Esophagus (tissue), 2 donors: ENCODE measurements around the gene ELL3. TPM values are rescaled to one million over a fixed set of nuclear protein-coding genes. Genes with fewer than 3 reads are reported as not detected.
"Not testable (repeated sequence)": the region's sequence is repeated elsewhere in the genome, so short reads cannot be mapped to it uniquely, and the experiment has no call there.

Source experiments
- H3K27ac ChIP-seq, 2 donors: one replicate each; pipeline ENCODE4 v1.5.1; 2013; ENCODE audit warnings: low read depth in 2 of 2, mild to moderate bottlenecking in 2 of 2, inconsistent platforms in 1 of 2, low read length in 1 of 2, moderate library complexity in 1 of 2
- H3K27me3 ChIP-seq, 2 donors: one replicate each; pipeline ENCODE4 v1.6.1; 2013; ENCODE audit warnings: low read length in 2 of 2, control low read depth in 1 of 2, mild to moderate bottlenecking in 1 of 2; ENCODE audit not compliant: insufficient read depth in 2 of 2, control insufficient read depth in 1 of 2
- H3K36me3 ChIP-seq, 2 donors: one replicate each; pipeline ENCODE4 v1.6.1; 2013; ENCODE audit warnings: low read length in 1 of 2; ENCODE audit not compliant: control insufficient read depth in 2 of 2, insufficient read depth in 2 of 2
- H3K4me1 ChIP-seq, 2 donors: one replicate each; pipeline ENCODE4 v1.6.1; 2013; ENCODE audit warnings: low read length in 1 of 2; ENCODE audit not compliant: control insufficient read depth in 2 of 2, insufficient read depth in 2 of 2
- H3K4me3 ChIP-seq, 2 donors: one replicate each; pipeline ENCODE4 v1.5.1; 2013; ENCODE audit warnings: low read length in 2 of 2, mild to moderate bottlenecking in 2 of 2, low read depth in 1 of 2, moderate library complexity in 1 of 2
- H3K9me3 ChIP-seq, 2 donors: one replicate each; pipeline ENCODE4 v1.6.1; 2013; ENCODE audit warnings: mild to moderate bottlenecking in 2 of 2, low read depth in 1 of 2, low read length in 1 of 2, moderate library complexity in 1 of 2; ENCODE audit not compliant: control insufficient read depth in 2 of 2, insufficient read depth in 1 of 2
- WGBS, 2 donors: extraction: QIAGEN DNeasy Blood & Tissue Kit; methylation state at CpG; one replicate each; pipeline ENCODE4 v1.1.7; 2013; 5-methylcytosine and 5-hydroxymethylcytosine counted together
- polyA plus RNA-seq, 2 donors: library from polyadenylated mRNA; stranded (reverse); fragments of 200-250 nt; gene quantifications; one replicate each; pipeline ENCODE4 v1.2.3, GENCODE V29; 2013
- donor health status: healthy with polysubstance abuse.
- donor health status: Bipolar disorder and iron deficiency.

Gene ELL3
- polyA plus RNA-seq, 2 donors, result 14.5 to 15.5 TPM

DNA sequence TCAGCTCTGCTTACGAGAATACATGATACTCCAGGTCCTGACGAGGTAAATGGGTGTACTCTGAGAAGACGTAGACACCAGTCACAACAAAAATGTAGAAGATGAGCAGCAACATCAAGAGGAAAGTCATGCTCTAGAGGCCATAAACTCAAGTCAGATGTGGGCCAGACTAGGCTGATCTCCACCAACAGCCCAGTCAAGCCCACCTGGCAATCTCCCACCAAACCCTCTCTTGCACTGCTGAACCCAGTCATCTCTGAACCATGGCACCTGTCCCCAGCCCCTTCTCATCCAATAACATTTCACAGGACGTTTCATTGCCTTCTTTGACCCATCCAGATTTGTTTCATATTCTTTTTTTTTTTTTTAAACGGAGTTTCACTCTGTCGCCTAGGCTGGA lies 41.4 kb downstream of the ELL3 start:
- Histone ChIP-seq H3K9me3 (no peaks in the 10 kb centered on the region), H3K27me3 (no peaks in the 10 kb centered on the region), H3K36me3 (no peaks in the 10 kb centered on the region), H3K4me3 (no peak overlapping the region), H3K4me1 (no peaks in the 10 kb centered on the region), H3K27ac (no peak overlapping the region)
- 82 to 85% methylated on average over 6 of the region's 6 CpGs for WGBS, 2 donors

DNA sequence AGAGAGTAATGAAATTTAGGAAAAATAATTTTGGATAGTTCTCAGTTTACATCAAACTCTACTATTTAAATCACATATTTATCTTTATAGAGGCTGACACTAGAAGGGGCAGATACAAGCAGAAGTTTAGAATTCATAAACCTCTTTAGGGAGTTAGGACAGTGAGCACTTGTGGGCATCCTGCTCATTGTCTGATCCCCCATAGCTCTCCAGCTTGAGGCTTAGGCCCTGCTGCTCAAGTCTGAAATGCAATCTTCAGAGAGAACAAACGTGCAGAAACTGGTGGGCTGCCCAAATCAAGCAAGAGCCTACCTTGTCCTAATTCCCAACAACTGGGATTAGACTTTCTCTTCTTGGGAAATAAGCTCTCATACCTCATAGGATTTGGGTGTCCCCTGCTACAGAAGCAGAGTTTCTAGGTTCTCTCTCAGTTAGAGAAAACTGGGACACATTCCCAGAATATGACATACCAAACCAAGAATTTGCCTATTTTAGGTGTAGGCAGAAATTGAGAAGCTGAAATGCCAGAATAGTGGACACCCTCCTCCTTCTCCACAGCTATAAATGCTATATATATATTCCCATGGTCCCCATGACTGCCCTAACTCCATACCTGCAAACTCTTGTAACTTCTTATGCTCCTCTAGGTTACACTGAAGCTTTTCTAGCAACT lies 48.6 kb downstream of the ELL3 start:
- not testable (repeated sequence) for H3K27ac ChIP-seq, H3K27me3 ChIP-seq, H3K36me3 ChIP-seq, H3K4me3 ChIP-seq, H3K9me3 ChIP-seq, H3K4me1 ChIP-seq
- WGBS, 2 donors, result 46 to 71% methylated on average over 1 of the region's 1 CpG

DNA sequence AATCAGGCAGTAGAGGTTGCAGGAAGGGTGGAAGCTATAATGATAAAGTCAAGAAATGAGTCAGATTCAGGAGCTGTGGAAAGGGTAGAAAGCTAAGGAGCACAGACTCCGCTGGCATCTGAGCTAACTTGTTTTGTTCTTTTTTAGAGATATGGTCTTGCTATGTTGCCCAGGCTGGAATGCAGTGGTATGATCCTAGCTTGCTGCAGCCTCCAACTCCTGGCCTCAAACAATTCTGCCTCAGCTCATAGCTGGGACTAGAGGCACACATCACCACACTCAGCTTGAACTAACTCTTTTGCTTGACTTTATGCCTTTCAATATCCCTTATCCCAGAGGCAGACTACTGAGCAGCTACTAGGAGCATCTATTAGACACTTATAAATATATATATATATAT lies 50.5 kb downstream of the ELL3 start:
- H3K4me3 ChIP-seq, H3K36me3 ChIP-seq, H3K27ac ChIP-seq, H3K9me3 ChIP-seq, H3K4me1 ChIP-seq, H3K27me3 ChIP-seq: not testable (repeated sequence)
- 100% methylated on average over 1 of the region's 1 CpG for WGBS, 2 donors

DNA sequence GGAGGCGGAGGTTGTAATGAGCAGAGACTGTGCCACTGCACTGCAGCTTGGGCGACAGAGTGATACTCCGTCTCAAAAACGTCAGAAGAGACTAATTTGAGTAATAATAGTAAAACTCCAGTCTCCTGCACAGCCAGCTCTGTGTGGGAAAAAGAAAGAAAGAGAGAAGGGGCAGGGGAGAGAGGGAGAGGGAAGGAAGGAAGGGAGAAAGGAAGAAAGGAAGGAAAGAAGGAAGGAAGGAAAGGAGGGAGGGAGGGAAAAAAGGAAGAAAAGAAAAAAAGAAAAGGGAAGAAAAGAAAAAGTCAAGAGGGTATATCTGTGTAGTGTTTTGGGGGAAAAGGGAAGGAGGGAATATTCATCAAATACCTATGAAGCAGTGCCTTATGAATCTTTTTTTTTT lies 53.6 kb downstream of the ELL3 start:
- 77% methylated on average over 4 of the region's 4 CpGs for WGBS, 2 donors
- no peaks in the 10 kb centered on the region for H3K4me1 ChIP-seq
- no peaks in the 10 kb centered on the region for H3K36me3 ChIP-seq
- H3K27ac ChIP-seq, result no peak overlapping the region
- no peaks in the 10 kb centered on the region for H3K9me3 ChIP-seq
- no peaks in the 10 kb centered on the region for H3K27me3 ChIP-seq
- H3K4me3 ChIP-seq, result no peak overlapping the region

Other genes with a start within 250 kb of the ELL3 start
- 10 to 100 TPM; 10.9 to 17.8 TPM for gene PPIP5K1, start 186.8 kb downstream of the ELL3 start, polyA plus RNA-seq
- 10 to 100 TPM; 64.6 to 87.6 TPM for gene CKMT1B, start 182.9 kb downstream of the ELL3 start, polyA plus RNA-seq
- under 1 TPM; 0.11 to 0.79 TPM for gene STRC, start 158.2 kb downstream of the ELL3 start, polyA plus RNA-seq
- gene CATSPER2, start 128.1 kb downstream of the ELL3 start, polyA plus RNA-seq, result 1 to 10 TPM; 2.1 to 7.4 TPM
- 10 to 100 TPM; 52.5 to 90.6 TPM for gene CKMT1A, start 83.1 kb downstream of the ELL3 start, polyA plus RNA-seq
- 100 to 1,000 TPM in 1 of 2 donors, 10 to 100 TPM in 1; 90.6 to 140 TPM for gene PDIA3, start 30.5 kb downstream of the ELL3 start, polyA plus RNA-seq
- 1,000 to 10,000 TPM; 1,288 to 2,170 TPM for gene SERF2, start 15.4 kb upstream of the ELL3 start, polyA plus RNA-seq
- under 1 TPM; 0.18 to 0.24 TPM for gene SERINC4, start 23.3 kb upstream of the ELL3 start, polyA plus RNA-seq
- 10 to 100 TPM in 1 of 2 donors, 1 to 10 TPM in 1; 5.3 to 25.4 TPM for gene HYPK, start 23.6 kb upstream of the ELL3 start, polyA plus RNA-seq
- gene MFAP1, start 47.7 kb upstream of the ELL3 start, polyA plus RNA-seq, result 10 to 100 TPM in 1 of 2 donors, 1 to 10 TPM in 1; 7.7 to 16.8 TPM
- gene WDR76, start 50.0 kb upstream of the ELL3 start, polyA plus RNA-seq, result 1 to 10 TPM; 2.5 to 5.0 TPM